CD14-positive monocyte (primary cell): ENCODE results near the gene KLHL40. TPM values are rescaled to one million over a fixed set of nuclear protein-coding genes. Genes with fewer than 3 reads are reported as not detected.
A peak's percentile ranks its signal among the peaks of the same experiment; 100 is the strongest.

Experiments used
- DNase-seq, 3 donors: peaks; one replicate each; pipeline ENCODE4 v3.0.0-alpha.2; 2011 to 2022
- H2AFZ ChIP-seq: 2 replicates; pipeline ENCODE4 v1.6.0; 2012; ENCODE audit warnings: mild to moderate bottlenecking, low read depth, low read length, inconsistent platforms; ENCODE audit not compliant: insufficient read depth, poor library complexity, severe bottlenecking
- H3K27ac ChIP-seq, 2 donors: 1 replicate in 1 of 2; 2 replicates in 1 of 2; pipeline ENCODE4 v1.5.1; 2012 to 2013; ENCODE audit warnings: low read length in 2 of 2, control low read depth in 1 of 2, inconsistent platforms in 1 of 2, low read depth in 1 of 2, mild to moderate bottlenecking in 1 of 2
- H3K27me3 ChIP-seq, 2 donors: one replicate each; pipeline versions ENCODE4 v1.6.0 to v1.6.1; 2011 to 2013; ENCODE audit warnings: low read length in 2 of 2; ENCODE audit not compliant: control insufficient read depth in 2 of 2, insufficient read depth in 2 of 2
- H3K36me3 ChIP-seq, 2 donors: replicated peaks in 1 of 2; 1 replicate in 1 of 2; 2 replicates in 1 of 2; pipeline versions ENCODE4 v1.5.1 to v1.6.1; 2012 to 2013; ENCODE audit warnings: low read length in 2 of 2, control low read depth in 1 of 2, inconsistent platforms in 1 of 2, mild to moderate bottlenecking in 1 of 2; ENCODE audit not compliant: insufficient read depth in 2 of 2, control insufficient read depth in 1 of 2
- H3K4me1 ChIP-seq, 2 donors: 1 replicate in 1 of 2; 2 replicates in 1 of 2; pipeline versions ENCODE4 v1.5.1 to v1.6.1; 2012 to 2013; ENCODE audit warnings: low read length in 2 of 2, control low read depth in 1 of 2, inconsistent platforms in 1 of 2, mild to moderate bottlenecking in 1 of 2, moderate library complexity in 1 of 2; ENCODE audit not compliant: insufficient read depth in 2 of 2, control insufficient read depth in 1 of 2
- H3K4me2 ChIP-seq: replicated peaks from 2 replicates; pipeline ENCODE3; 2012; ENCODE audit warnings: low read length, moderate library complexity, mild to moderate bottlenecking; ENCODE audit not compliant: poor library complexity, severe bottlenecking; ENCODE audit errors: extremely low read depth
- H3K4me3 ChIP-seq, 3 experiments: fragments of 200-600 bp in 1 of 3; sonication (generic) in 1 of 3; replicated peaks in 1 of 3; 1 replicate in 2 of 3; 2 replicates in 1 of 3; pipeline ENCODE4 v1.5.1; 2011 to 2013; ENCODE audit warnings: low read length in 3 of 3, mild to moderate bottlenecking in 3 of 3, control low read depth in 2 of 3, low read depth in 2 of 3, inconsistent platforms in 1 of 3, moderate library complexity in 1 of 3
- H3K79me2 ChIP-seq: 2 replicates; pipeline ENCODE4 v1.6.0; 2012; ENCODE audit warnings: mild to moderate bottlenecking, control low read depth, inconsistent platforms, low read length, moderate library complexity; ENCODE audit not compliant: insufficient read depth
- H3K9ac ChIP-seq: 2 replicates; pipeline ENCODE4 v1.6.0; 2017; ENCODE audit warnings: low read length, mild to moderate bottlenecking; ENCODE audit not compliant: insufficient read depth, poor library complexity, severe bottlenecking
- H3K9me3 ChIP-seq, 2 donors: replicated peaks in 1 of 2; 1 replicate in 1 of 2; 2 replicates in 1 of 2; pipeline versions ENCODE4 v1.5.1 to v1.6.1; 2012 to 2013; ENCODE audit warnings: low read length in 2 of 2, control low read depth in 1 of 2; ENCODE audit not compliant: control insufficient read depth in 1 of 2, insufficient read depth in 1 of 2
- H4K20me1 ChIP-seq: 2 replicates; pipeline ENCODE4 v1.6.0; 2012; ENCODE audit warnings: mild to moderate bottlenecking, low read length, control low read depth, moderate library complexity; ENCODE audit not compliant: insufficient read depth
- H3K27ac Mint-ChIP-seq, 7 donors: one replicate each; pipeline ENCODE4 v1.8.0; 2020; ENCODE audit warnings: mild to moderate bottlenecking in 7 of 7, mixed read lengths in 7 of 7, moderate library complexity in 6 of 7, inconsistent platforms in 2 of 7
- H3K27me3 Mint-ChIP-seq, 3 donors: one replicate each; pipeline ENCODE4 v1.8.0; 2021 to 2022; ENCODE audit warnings: low read depth in 3 of 3, mild to moderate bottlenecking in 3 of 3, mixed read lengths in 3 of 3, moderate library complexity in 3 of 3, inconsistent platforms in 1 of 3
- H3K36me3 Mint-ChIP-seq, 2 donors: one replicate each; pipeline ENCODE4 v1.8.0; 2020; ENCODE audit warnings: mixed read lengths in 2 of 2, inconsistent platforms in 1 of 2, mild to moderate bottlenecking in 1 of 2
- H3K4me1 Mint-ChIP-seq: one replicate; pipeline ENCODE4 v1.8.0; 2020; ENCODE audit warnings: mild to moderate bottlenecking, mixed read lengths
- H3K4me3 Mint-ChIP-seq, 2 donors: one replicate each; pipeline ENCODE4 v1.8.0; 2020; ENCODE audit warnings: mild to moderate bottlenecking in 2 of 2, mixed read lengths in 2 of 2, moderate library complexity in 1 of 2
- H3K9me3 Mint-ChIP-seq, 7 donors: one replicate each; pipeline ENCODE4 v1.8.0; 2020 to 2022; ENCODE audit warnings: mixed read lengths in 7 of 7, mild to moderate bottlenecking in 6 of 7, moderate library complexity in 6 of 7, inconsistent platforms in 2 of 7
- WGBS: methylation state at CpG from one replicate; pipeline ENCODE4 v1.1.5; 2013; ENCODE audit warnings: missing lambda C conversion rate; ENCODE audit not compliant: insufficient coverage; 5-methylcytosine and 5-hydroxymethylcytosine counted together
- intact Hi-C, 2 donors: fragments of 100-400 bp; cut with micrococcal nuclease; formaldehyde crosslinking; loops; one replicate each; pipeline versions ENCODE4 v1.15.0 to v1.15.1; 2023
- polyA plus RNA-seq, 3 donors: library from polyadenylated mRNA; depleted of rRNA in 1 of 3; unstranded in 2 of 3; stranded (reverse) in 1 of 3; fragments of 300-500 nt in 2 of 3; fragments of >200 nt in 1 of 3; fragmentation: Illumina TruSeq in 2 of 3; gene quantifications; 1 replicate in 2 of 3; 2 replicates in 1 of 3; pipeline ENCODE4 v1.2.3, GENCODE V29; 2012 to 2021
- TF ChIP-seq, protein P1 (sequence below): fragments of 200-600 bp; IDR thresholded peaks from one replicate; pipeline ENCODE4 v1.8.0; 2022; ENCODE audit warnings: antibody characterized with exemption, mild to moderate bottlenecking

The KLHL40 gene
- polyA plus RNA-seq, 3 donors, result not detected

GRCh38 chr3:42640129-42640528, 45.2 kb upstream of the KLHL40 start:
- DNase-seq, result no peak
- Histone ChIP-seq H3K4me2 (no peak overlapping the region), H3K9me3 (no peaks in the 10 kb centered on the region), H2AFZ (no peak overlapping the region), H4K20me1 (peaks cover 96% of the 10 kb centered on the region), H3K9ac (no peak overlapping the region), H3K4me1 (no peaks in the 10 kb centered on the region), H3K27ac (peak overlapping the region in 1 of 2 donors; percentile 54), H3K27me3 (no peaks in the 10 kb centered on the region), H3K79me2 (peaks cover 72% of the 10 kb centered on the region), H3K4me3 (no peak overlapping the region), H3K36me3 (peaks cover 86 to 97% of the 10 kb centered on the region in 2 donors)
- TF ChIP-seq, protein P1, sequence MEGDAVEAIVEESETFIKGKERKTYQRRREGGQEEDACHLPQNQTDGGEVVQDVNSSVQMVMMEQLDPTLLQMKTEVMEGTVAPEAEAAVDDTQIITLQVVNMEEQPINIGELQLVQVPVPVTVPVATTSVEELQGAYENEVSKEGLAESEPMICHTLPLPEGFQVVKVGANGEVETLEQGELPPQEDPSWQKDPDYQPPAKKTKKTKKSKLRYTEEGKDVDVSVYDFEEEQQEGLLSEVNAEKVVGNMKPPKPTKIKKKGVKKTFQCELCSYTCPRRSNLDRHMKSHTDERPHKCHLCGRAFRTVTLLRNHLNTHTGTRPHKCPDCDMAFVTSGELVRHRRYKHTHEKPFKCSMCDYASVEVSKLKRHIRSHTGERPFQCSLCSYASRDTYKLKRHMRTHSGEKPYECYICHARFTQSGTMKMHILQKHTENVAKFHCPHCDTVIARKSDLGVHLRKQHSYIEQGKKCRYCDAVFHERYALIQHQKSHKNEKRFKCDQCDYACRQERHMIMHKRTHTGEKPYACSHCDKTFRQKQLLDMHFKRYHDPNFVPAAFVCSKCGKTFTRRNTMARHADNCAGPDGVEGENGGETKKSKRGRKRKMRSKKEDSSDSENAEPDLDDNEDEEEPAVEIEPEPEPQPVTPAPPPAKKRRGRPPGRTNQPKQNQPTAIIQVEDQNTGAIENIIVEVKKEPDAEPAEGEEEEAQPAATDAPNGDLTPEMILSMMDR, result no peak
- H3K4me1 Mint-ChIP-seq, result peaks cover under 1% of the 10 kb centered on the region
- peak overlapping the region in 2 of 7 donors; percentile 58 to 76 for H3K27ac Mint-ChIP-seq
- H3K4me3 Mint-ChIP-seq, result no peak overlapping the region
- H3K9me3 Mint-ChIP-seq, result no peaks in the 10 kb centered on the region
- intact Hi-C loops, result no loop called here
- peaks cover 48 to 55% of the 10 kb centered on the region in 2 donors for H3K36me3 Mint-ChIP-seq
- H3K27me3 Mint-ChIP-seq, result no peaks in the 10 kb centered on the region

DNA sequence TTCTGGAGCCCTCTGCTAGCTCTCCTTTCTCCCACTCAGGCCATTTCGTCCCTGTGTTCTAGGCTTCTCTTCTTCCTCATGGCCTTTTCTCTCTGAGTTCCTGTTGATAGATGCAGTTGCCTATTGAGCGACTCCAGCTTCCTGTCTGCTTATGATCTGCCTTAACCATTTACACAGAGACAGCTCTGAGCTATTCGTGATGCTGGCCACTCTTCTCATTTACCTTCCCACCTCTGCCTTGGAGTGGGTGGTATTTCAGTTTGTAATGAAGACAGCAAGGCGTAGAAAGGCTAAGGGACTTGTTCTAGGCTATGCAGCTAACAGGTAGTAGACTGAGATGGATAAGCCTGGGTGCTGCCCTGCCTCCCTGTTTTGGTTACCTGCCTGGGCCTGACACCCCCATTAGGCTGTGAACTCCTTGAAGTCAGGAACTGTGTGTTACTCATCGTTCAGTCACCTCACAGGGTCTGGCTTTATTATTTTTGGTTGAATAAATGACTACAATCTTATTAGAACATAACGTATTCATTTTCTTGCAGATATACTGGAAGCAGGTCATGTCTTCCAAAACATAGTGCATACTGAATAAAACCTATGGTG, 44.5 kb upstream of the KLHL40 start:
- 91% methylated on average over 1 of the region's 6 CpGs for WGBS
- H3K27me3 Mint-ChIP-seq, result no peaks in the 10 kb centered on the region
- no peaks in the 10 kb centered on the region for H3K9me3 Mint-ChIP-seq
- Histone ChIP-seq H3K36me3 (peaks cover 88 to 97% of the 10 kb centered on the region in 2 donors), H3K4me3 (no peak overlapping the region), H4K20me1 (peaks cover 99% of the 10 kb centered on the region), H3K4me2 (no peak overlapping the region), H3K9ac (no peak overlapping the region), H3K27me3 (no peaks in the 10 kb centered on the region), H3K79me2 (peaks cover 78% of the 10 kb centered on the region), H3K9me3 (no peaks in the 10 kb centered on the region), H2AFZ (no peak overlapping the region), H3K27ac (peak overlapping the region in 1 of 2 donors; percentile 54), H3K4me1 (no peaks in the 10 kb centered on the region)
- H3K4me1 Mint-ChIP-seq, result no peaks in the 10 kb centered on the region
- intact Hi-C loops, result no loop called here
- no peak overlapping the region for H3K4me3 Mint-ChIP-seq
- peaks cover 46 to 52% of the 10 kb centered on the region in 2 donors for H3K36me3 Mint-ChIP-seq
- TF ChIP-seq, protein P1, result no peak
- peak overlapping the region in 6 of 7 donors; percentile 9 to 81 (median 64) for H3K27ac Mint-ChIP-seq
- no peak for DNase-seq
